ENCODE measurements around the gene ANKLE2.

DNA sequence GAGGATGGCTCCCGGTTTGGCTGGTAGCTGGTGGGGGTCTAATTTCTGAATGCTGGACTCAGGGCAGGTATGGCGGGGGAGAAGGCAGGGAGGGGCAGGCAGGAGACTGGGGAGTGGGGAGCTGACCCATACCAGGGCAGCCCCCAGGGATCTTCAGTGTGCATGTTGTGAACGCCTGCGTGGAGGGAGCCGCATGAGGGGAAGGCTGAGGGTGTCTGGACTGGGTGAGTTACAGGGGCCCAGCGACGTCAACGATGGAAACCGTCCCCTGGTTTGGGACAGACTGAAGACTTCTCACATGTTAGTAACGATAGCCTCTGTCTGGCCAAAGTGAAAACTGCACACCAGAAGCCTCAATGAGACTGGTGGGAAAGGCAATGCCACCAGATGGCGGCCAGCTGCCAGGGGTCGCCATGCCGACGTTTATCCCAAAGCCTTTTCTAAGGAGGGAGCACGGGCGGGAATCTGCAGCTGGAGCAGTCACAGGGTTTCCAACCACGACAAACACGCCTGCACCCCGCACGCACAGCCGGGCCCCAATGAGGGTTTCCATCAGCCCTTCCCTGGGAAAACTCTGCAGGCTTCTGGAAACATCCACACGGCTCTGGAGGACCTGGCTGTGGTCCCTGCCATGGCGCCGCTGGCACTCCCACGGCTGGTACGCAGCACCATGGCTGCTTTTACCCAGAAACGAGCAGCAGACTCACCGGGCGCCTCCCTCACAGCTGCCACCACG is 37.0 kb downstream of the ANKLE2 start:
- no peak for TF ChIP-seq POLR2A (IDR thresholded peaks at IDR 0.05)
- TF ChIP-seq, protein P1, sequence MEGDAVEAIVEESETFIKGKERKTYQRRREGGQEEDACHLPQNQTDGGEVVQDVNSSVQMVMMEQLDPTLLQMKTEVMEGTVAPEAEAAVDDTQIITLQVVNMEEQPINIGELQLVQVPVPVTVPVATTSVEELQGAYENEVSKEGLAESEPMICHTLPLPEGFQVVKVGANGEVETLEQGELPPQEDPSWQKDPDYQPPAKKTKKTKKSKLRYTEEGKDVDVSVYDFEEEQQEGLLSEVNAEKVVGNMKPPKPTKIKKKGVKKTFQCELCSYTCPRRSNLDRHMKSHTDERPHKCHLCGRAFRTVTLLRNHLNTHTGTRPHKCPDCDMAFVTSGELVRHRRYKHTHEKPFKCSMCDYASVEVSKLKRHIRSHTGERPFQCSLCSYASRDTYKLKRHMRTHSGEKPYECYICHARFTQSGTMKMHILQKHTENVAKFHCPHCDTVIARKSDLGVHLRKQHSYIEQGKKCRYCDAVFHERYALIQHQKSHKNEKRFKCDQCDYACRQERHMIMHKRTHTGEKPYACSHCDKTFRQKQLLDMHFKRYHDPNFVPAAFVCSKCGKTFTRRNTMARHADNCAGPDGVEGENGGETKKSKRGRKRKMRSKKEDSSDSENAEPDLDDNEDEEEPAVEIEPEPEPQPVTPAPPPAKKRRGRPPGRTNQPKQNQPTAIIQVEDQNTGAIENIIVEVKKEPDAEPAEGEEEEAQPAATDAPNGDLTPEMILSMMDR (IDR thresholded peaks at IDR 0.05): no peak
